ENCODE data around the gene TKTL1.
"Not testable (repeated sequence)": the region's sequence is repeated elsewhere in the genome, so short reads cannot be mapped to it uniquely, and the experiment has no call there.

Gene TKTL1

DNA sequence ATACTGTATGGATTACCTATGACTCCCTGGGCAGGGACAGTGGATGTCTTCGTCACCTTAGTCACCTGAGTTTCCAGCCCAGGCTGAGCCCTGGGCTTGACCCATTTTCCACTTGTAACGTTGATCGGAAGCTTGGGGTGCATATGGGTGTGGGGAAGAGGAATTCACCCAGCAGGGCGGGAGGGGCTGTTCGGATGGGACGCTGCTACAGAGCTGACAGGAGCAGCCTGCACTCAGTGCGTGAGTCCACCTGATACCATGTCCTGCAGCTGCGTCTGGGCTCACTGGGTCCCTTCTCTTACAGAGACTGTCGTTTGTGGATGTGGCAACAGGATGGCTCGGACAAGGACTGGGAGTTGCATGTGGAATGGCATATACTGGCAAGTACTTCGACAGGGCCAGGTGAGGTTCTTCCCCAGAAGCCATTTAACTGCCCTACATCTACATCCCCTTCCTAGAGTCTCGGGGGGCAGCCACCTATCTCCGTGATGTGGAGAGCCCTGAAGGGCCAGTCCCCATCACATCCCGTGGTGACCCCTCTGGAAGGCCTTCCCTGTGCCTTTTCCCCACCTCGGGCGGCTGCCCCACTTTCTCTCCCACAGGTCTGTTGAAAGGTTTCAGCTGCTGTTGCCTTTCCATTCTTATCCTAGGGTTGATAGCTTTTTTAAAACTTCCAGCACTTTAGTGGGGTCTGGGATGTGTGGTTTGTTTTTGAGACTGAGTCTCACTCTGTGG is 13.6 kb downstream of the TKTL1 start:
- in situ Hi-C loops (cut with MboI; ENCODE audit: low sequenced_read_pairs), result no loop called here

DNA sequence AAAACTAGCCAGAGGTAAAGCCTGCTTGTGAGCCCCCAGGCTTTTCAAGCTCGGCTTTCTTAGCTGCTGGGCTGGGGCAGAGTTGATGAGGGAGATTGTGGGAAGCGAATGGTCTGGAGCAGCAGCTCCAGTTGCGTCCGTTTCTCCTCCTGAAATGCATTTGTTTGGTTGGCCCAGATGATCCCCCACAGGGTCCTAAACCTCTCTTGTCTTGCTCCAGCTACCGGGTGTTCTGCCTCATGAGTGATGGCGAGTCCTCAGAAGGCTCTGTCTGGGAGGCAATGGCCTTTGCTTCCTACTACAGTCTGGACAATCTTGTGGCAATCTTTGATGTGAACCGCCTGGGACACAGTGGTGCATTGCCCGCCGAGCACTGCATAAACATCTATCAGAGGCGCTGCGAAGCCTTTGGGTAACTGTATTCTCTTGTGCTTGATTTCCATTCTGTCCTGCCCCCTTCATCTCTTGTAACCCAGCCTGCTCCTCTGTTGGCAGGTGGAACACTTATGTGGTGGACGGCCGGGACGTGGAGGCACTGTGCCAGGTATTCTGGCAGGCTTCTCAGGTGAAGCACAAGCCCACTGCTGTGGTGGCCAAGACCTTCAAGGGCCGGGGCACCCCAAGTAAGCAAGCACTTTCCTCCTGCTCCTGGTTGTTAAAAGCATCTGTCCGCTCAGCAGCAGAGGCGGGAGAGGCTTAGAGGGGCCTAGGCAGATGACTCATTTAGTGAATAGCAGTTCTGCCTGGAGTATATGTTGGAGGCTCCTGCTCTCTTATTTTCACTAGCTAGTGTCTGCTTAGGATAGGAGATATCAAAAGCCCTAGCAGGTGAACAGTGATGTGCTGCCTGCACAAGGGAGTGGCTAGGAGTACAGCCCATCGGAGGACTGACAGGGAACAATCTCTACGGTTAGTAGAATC is 15.3 kb downstream of the TKTL1 start:
- in situ Hi-C loops (cut with MboI; ENCODE audit: low sequenced_read_pairs), result no loop called here

DNA sequence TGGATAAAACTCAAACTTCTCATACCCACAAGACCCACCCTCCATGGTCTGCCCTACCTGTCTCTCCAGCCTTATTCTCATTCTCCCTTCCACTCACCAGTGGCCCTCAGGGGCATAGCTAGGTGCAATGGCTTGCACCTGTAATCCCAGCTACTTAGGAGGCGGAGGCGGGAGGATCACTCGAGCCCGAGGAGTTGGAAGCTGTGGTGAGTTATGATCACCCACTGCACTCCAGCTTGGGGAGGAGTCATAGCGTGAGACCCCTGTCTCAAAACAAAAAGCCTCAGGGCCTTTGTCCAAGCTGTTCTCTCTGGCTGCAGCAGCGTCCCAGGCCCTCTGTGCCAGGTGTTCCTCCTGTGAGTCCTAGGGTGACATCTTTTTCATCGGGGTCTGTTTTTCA is 16.5 kb downstream of the TKTL1 start:
- in situ Hi-C loops (cut with MboI; ENCODE audit: low sequenced_read_pairs), result no loop called here

DNA sequence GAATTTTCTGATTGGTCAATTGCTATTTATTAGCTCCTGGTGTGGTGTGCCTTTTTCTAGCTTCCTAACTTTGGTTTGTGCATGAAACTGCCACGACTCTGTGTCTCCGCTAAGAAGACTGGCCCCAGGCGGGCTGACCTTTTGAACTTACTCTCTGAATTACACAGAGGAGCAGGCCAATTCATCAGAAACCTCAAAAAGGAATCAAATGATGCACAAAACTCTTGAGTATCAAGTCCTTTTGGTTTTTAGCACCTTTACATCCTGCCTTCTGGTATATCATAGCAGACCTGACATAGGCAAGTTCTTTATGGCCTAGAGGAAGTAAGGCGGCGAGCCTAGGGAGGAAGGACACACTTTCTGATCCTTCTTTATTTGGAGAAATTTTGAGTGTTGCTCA is 17.6 kb downstream of the TKTL1 start:
- in situ Hi-C loops (cut with MboI; ENCODE audit: low sequenced_read_pairs), result no loop called here

DNA sequence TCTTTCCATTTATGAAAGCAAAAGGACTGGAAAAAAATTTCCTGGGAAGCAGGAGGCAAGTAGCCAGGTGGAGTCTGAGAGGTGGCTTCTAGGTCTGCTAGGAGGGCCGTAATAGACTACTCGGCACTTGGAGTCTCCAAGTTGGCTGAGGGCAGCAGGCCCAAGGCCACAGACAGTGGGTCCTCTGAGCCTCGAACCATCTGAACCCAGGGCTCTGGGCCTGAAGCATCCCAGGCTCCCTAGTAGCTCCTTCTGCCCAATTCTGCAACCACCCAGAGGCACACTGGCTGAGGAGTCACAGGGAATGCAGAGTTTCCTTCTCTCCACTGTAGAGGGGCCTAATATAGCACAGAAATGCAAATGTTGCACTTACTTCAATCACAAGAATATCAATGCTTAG is 19.8 kb downstream of the TKTL1 start:
- in situ Hi-C loops (cut with MboI; ENCODE audit: low sequenced_read_pairs), result no loop called here

DNA sequence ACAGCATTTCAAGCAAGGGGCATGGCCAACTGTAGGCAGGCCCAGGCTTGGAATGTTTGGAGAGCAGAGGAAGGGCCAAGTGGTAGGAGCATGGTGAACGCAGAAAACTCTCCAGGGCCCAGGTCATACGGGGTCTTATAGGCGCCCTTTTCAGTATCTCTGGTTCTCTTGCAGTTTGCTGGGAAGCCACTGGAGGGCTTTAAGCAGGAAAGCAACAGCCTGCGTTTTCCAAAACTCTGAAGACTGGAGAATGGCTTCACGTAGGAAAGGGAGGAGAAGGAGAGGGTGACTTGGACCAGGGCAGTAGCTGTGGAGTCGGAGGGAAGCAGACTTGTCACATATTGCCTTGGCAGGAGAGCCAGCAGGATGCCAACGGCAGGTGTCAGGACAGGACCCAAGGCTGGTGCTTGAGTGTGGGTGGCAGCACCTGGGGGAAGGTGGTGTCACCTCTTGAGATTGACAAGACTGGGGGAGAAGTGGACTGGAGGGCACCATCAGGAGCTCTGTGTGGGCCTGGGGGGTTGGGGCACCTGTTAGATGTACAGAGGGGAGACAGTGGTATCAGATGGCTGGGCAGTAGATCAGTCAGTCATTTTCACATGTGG is 21.9 kb downstream of the TKTL1 start:
- in situ Hi-C loops (cut with MboI; ENCODE audit: low sequenced_read_pairs), result no loop called here

DNA sequence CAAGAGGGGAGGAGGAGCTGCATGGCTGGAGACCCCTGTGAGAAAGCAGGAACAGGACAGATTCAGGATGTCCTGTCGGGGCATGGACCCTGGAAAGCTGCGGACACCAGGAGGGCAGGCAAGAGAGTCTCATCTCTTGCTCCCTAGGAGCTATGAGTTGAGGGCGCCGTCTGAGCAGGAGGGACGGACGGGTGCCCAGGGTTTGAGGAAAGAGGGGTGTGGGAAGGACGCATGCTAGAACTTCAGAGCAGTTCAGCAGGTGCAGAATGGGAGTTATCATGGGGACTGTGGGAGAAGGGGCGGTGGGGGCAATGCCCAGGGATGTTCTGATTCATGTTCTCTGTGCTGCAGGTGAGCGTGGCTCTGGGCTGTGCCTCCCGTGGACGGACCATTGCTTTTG is 24.8 kb downstream of the TKTL1 start:
- in situ Hi-C loops (cut with MboI; ENCODE audit: low sequenced_read_pairs), result no loop called here

DNA sequence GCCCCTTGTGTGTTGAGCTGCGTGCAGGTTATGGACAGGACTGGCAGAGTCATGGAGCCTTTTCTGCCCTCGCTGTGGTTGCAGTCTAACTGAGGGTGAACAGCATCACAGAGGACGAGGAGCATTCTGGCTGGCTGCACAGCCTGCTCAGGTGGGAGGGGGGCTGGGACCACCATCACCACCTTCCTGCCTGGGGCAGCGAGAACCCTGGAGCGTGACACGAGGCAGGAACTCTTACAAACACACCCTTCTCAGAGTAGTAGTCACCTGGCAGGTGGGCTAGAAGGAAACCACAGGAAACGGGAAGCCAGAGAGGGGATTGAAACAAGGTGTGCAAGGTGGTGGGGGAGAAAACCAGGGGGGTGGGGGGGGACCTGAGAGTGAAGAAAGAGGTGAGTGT is 25.6 kb downstream of the TKTL1 start:
- in situ Hi-C loops (cut with MboI; ENCODE audit: low sequenced_read_pairs), result no loop called here

DNA sequence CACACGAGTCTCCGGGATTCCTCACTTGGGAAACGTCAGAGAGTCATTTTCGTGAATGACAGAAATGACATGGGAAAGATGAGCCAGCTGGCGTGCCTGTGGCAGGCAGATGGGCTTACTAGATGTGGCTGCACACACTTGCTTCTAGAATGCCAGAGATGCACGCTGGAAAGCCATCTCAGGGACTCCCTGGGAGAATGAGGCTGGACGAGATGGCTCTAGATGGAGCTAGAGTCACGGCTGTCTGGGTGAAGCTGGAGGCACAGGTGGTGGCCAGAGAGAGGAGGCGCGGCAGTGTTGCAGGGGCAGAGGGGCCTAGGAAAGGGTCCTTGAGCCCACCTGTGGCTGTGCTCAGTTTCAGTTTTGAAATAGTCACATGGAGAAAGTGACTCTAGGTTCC is 26.0 kb downstream of the TKTL1 start:
- in situ Hi-C loops (cut with MboI; ENCODE audit: low sequenced_read_pairs), result no loop called here

DNA sequence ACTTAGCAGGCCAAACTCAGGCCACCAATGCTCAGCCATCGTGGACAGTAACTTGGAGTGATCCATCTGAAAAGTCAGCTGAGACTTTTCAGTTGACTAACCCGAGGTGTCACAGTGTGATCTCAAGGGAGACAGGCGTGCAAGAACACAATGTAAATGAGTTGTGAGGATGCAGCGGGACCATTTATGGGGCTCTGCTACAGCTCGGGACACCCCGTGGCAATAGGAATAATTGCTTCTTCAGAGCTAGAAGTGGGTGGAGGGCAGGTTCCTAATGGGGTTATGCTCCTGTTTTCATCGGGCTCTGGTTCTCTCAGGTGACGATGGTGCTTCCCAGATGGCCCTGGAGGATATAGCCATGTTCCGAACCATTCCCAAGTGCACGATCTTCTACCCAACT is 27.3 kb downstream of the TKTL1 start:
- in situ Hi-C loops (cut with MboI; ENCODE audit: low sequenced_read_pairs), result no loop called here

DNA sequence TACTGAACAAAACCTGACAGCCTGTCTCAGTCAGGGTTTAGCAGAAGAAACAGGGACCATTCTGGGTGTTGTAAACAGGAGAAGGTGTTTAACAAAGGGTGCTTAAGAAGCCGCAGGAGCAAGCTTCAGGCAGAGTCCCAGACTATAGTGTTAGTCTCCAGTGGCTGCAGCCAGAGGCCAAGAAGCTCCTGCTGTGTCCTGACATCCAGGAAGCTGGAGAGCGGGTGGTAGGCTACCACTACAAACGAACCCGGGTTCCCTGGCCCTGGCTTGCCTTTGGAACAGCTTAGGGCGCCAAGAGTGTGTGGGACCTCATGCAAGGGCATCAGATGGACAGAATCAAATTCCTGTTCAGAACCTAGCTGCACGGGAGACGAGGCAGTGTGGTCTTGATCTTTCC is 27.9 kb downstream of the TKTL1 start:
- in situ Hi-C loops (cut with MboI; ENCODE audit: low sequenced_read_pairs), result no loop called here

DNA sequence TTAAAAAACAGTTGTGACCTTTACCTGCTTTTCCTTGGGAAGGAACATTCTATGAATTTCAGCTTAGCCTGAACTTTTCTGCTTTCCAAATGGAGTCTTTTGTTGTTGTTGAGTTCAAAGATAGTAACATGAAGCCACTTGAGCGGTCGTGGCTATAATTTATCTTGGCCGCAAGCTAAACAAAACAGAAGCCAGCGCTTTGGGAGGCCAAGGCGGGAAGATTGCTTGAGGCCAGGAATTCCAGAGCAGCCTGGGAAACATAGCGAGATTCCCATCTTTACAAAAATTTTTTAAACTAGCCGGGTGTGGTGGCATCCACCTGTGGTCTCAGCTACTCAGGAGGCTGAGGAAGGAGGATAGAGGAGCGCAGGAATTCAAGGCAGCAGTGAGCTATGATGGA is 29.9 kb downstream of the TKTL1 start:
- in situ Hi-C loops (cut with MboI; ENCODE audit: low sequenced_read_pairs), result no loop called here

DNA sequence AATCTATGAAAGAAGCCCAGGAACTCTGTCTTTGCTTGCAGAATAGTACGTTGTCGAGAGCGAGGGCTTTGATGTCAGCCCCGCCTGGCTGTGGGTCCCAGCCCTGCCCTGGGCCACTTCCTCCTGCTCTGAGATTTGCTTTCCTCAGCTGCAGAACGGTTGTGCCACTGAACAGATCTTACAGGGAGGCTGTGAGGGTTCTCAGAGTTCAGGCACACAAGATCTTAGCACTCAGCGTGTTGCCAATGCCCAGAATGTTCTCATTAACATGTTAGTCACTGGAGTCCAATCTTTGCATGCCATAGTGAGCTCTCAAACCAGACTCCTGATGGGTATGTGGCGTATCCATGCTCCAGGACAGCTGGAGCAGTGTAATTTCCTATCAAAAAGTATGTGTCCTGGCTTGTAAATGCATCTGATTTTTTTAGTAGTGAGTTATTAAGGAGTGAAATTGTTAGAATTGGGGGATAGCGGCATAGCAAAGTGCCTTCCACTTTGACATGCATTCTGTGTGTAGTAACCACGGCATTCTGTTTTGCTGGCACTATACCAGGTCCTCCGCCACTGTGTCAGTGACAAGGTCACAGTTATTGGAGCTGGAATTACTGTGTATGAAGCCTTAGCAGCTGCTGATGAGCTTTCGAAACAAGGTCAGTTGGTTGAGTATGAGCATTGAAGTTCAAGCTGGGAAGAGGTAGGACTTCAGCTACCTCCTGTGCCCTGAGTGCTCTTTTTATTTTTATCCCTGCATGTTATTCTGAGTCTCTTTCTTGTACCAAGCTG is 31.6 kb downstream of the TKTL1 start:
- in situ Hi-C loops (cut with MboI; ENCODE audit: low sequenced_read_pairs), result no loop called here

DNA sequence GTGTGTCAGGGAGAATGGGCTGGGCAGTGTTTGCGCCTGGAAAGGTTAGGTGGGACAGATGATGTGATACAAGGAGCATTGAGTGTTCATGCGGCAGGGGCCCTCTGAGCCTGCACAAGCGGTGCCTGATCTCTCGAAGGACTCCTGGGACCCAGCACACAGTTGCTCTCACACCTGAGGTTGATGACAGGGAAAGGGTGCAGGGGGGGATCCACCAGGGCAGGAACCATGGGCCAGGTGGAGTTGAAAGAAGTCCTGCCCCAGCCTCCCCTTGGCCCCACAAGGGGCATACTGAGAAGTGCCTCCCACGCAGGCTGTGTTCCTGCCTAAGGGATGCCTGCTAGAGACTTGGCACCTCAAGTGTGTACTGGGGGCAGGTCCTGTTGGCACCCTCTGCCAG is 33.1 kb downstream of the TKTL1 start:
- in situ Hi-C loops (cut with MboI; ENCODE audit: low sequenced_read_pairs), result no loop called here

DNA sequence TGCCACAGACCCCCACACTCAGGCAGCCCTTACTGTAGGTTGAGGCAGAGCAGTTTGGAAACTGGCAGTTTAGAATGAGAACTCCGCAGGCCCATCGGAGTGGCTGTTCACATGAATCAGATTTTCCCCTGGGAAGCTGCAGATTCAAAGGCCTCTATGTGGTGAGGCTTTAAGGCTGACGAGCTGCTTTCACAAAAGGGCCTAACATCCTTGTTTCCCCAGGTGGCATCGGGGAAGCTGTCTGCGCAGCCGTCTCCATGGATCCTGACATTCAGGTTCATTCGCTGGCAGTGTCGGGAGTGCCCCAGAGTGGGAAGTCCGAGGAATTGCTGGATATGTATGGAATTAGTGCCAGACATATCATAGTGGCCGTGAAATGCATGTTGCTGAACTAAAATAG is 33.7 kb downstream of the TKTL1 start:
- in situ Hi-C loops (cut with MboI; ENCODE audit: low sequenced_read_pairs), result no loop called here

DNA sequence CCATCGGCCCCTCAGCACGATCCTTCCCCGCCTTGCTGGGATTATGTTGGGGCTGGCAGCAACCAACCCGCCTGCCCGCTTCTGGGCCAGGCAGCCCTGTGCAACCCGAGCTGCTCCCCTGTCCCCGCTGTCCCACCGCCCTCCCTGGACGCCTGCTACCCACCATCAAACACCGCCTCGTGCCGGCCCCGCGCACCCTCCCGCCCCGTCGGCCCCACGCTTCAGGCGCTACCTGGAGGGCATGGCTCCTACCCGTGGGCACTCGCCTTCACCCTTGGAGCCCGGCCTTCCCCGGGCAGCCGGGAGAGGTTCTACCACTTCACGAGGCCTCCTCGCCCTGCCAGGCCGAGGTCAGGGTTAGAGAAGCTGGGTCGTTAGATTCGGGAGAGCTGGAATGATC is 37.0 kb downstream of the TKTL1 start:
- in situ Hi-C loops (cut with MboI; ENCODE audit: low sequenced_read_pairs), result no loop called here

DNA sequence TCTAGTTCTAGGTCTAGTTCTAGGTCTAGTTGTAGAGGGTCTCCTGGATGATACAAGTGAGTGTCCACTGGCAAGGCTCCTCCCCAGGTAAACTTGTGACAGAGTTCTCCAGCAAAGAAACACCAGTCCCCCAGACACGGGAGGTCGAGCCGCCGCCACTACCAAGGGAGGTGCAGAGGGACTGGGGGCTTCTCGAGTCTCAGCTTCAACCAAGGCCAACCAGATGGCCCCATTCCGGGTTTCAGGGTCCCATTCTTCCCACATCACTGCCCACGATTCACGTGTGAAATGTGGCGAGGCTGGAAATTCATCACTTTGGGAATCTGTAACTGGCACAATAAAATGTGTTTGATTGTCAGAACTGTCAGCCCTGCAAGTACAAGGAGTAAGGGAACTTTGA is 37.5 kb downstream of the TKTL1 start:
- in situ Hi-C loops (cut with MboI; ENCODE audit: low sequenced_read_pairs), result no loop called here

DNA sequence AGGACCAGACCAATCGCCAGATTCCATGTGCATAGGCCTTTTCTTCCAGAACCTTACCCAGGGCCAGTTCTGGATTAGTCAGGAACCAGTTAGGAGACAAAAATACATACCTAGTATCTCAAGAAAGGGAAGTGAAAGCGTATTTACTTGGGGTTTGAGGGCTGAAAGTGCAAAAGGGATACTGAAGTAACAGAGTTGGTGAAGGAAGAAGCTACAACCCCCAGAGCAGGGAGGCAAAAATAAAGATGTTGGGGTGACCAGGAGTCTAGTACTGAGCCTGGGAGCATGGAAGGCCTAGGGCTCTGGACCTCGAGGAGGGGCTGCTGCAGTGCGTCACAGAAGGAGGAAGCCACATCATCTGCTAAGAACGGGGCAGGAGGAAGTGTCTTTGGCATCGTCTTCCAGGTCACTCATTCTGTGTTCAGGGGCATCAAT is 38.3 kb downstream of the TKTL1 start:
- in situ Hi-C loops (cut with MboI; ENCODE audit: low sequenced_read_pairs), result no loop called here

DNA sequence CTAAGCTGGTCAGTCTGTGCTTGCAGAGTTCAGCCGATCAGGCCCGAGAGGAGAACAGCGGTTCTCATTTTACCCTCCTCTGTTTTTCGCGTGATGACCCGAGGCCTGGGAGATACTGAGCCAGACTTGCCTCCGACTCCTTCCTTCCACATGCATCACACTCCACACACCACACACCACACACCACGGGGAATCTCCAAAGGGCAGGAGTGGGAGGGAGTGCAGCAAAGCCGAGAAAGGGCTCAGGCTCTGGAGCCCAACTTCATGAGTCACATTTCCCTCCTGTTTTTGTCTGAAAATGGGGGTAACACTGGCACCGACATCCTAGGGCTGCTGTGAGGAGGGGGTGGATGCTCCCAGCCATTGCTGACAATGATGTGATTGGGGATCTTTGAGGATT is 38.9 kb downstream of the TKTL1 start:
- in situ Hi-C loops (cut with MboI; ENCODE audit: low sequenced_read_pairs), result no loop called here

DNA sequence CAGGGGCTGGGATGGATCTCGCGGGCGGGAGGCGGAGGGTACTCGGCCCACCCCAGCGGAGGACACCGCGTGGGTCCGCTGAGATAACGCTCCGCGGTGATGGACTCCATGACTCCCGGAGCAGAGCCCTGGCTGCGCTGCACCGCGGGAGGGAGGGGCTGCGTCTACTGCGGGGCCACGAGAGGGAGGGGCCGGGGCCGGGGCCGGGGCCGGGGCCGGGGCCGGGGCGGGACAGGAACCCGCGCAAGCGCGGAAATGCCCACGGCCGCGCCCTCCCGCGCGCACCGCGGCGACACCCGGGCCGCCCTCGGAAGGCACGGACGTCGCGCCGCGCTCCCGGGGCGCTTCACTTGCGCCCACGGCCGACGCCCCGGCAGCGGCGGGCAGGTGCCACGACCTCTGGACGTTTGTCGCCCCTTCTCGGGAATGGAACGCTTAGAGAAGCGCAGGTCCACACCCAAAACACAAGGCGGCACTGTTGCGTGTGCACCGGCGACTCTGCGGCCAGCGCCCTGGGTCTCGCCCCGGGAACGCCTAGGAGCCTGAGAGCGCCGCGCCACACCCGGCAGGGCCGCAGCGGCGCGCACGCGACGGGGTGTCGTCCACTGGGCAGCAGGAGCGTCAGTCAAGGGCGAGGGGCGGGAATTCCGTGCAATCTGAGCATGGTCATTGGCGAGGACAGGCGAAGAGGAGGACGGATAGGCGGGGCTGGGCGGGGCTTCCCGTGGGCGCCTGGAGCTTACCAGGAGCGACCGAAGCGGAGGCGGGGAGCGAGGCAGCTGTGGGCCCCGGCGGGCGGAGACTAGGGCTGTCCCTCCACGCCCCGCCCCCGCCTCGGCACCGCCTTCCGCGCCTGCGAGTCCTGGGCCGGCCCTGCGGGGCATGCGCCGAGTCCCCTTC is 46.1 kb downstream of the TKTL1 start:
- in situ Hi-C loops (cut with MboI; ENCODE audit: low sequenced_read_pairs), result not testable (repeated sequence)

Measured in HL-60/S4 treated with retinoic acid at 250 ng/mL for 4 days and 3 days (cell line).